Cortex of kidney (tissue), 1 donor: ENCODE measurements around the gene PLD6.
"Not testable (repeated sequence)": the region's sequence is repeated elsewhere in the genome, so short reads cannot be mapped to it uniquely, and the experiment has no call there.

ENCODE experiments used
- DNase-seq: peaks from one replicate; lab custom pipeline; 2025; lab: John Stamatoyannopoulos, UW

Gene PLD6

DNA sequence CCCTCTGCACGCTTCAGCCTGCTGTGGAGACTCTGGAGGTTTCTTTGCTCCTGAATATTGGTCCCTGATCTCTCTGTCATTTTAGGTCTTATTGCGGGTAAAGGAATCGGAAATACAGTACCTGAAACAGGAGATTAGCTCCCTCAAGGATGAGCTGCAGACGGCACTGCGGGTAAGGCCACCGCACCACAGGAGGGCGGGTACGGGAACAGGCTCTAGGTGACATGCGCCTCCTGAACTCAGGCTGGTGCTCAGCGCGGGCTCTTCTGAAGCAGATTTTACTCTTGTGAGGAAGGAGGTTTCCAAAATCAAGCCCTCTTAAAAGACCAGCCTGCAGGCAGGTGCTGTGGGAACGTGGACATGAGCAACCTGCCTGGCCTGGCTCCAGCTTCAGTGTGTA lies 29.8 kb downstream of the PLD6 start:
- no peak for DNase-seq

DNA sequence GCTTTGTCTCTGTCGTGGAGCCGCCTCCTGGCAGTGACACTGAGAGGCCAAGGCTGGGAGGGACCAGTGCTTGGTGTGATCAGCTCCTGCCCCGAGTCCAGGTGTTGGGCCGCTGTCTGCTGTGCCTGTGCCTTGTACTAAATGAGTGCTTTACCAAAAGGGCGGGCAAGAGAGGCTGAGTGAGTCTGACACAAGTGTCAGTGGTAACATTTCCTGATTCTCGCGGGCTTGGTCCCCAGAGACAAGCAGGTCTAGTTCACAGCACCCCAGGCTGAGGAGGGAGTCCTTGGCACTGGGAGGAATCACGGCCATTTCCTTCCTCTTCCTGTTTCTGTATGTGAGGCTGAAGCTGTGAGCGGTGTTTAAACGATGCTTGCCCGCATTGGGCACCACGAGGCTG lies 30.2 kb downstream of the PLD6 start:
- no peak for DNase-seq

DNA sequence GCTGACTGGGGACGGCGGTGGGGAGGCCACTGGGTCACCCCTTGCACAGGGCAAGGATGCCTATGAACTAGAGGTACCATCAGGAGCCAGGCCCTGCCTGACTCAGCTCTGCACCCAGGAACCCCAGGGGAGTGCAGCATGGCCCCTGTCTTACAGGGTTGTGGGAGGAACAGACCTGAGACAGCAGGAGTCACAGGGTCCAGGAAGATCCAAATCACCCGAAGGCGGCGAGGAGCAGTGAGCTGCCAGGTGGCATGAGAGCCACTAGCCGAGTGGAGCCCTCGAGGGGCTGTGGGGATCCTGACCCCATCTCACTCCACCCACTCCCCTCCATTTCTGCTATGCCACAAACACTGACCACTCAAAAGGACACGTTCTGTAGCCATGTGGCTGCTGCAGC lies 30.8 kb downstream of the PLD6 start:
- DNase-seq, result no peak

DNA sequence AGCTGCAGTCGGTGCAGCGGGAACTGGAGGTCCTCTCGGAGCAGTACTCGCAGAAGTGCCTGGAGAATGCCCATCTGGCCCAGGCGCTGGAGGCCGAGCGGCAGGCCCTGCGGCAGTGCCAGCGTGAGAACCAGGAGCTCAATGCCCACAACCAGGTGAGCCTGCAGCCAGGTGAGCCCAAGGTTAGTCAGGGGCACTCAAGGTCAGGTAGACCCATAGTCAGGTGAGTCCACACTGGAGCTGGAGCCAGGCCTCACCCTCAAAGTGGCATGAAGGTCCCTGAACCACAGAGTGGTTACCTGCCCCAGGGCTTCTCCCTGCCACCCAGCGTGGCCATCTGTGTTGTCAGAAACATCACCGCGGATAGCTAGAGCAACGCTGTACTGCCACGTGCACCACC lies 32.2 kb downstream of the PLD6 start:
- no peak for DNase-seq

DNA sequence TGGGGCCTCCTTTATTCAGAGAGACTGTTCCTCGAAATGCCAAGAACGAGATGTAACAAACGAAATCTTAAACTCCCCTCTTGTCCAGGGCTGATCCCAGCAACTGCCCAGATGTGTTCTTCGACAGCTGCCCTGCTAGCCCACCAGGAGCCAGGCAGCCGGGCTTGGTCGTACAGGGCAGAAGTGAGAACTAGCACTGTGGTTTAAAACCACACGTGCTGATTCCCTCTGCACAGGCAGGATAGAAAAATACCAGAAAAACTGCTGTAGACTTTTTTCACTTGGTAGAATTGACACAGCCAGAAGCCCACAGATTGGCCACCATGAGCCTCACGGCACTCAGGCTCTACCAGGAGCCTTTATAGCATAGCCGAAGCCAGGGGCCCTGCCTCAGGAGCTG lies 33.1 kb downstream of the PLD6 start:
- DNase-seq, result no peak

DNA sequence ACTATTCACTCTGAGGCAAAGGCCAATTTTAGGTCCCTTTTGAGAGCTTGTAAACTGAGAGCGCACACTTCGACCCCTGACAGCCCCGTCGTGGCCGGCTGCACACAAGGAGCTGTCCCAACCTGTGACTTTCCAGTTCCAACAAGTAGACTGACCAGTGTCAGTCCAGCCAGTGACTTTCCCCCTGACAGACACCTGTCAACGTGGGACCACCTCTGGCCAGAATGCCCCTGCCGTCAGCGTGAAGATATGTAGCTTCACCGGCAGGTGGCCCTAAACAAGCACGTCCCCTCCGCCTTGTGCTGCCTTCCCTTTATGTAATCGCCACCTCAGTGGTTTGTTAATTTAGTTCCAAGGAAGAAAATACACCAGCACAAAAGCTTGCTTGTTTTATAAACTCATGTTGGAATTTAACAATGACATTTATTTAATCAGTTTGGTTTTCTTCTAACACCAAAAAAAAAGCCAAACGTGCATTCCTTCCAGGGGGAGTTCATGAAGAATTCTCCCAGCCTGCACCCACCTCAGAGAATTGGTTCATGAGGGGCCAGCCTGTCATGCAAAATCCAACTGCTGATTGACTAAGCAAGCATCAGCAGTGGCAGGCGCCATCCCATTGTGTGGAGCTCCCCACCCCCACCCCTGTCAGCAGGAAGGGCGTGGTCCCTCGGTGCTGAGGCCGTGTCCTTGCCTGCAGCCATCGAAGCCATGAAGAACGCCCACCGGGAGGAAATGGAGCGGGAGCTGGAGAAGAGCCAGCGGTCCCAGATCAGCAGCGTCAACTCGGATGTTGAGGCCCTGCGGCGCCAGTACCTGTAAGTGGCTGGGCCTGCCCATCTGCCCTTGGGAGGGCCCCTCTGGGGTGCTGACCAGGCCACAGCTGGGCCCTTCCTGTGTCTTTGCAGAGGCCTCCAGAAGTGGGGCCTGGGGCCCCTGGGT lies 33.9 kb downstream of the PLD6 start:
- DNase-seq, result no peak

DNA sequence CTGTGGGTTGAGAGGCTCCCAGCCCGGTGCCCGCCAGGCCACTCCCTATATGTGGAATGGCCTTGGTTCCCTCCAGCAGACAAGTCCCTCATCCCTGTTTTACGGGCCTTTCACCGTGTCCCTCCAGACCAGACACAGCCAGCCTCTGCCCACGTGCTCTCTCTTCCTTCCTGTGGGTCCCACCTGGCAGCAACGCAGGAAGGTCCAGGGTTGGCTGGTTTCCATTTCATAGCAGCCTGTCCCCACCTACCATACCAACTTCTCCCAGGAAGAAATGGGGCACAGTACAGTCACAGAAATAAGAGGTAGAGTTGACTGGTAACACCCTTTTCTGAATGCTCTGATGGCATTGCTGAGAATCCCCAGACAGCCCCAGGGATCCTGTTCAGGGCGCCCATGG lies 34.9 kb downstream of the PLD6 start:
- DNase-seq, result no peak

DNA sequence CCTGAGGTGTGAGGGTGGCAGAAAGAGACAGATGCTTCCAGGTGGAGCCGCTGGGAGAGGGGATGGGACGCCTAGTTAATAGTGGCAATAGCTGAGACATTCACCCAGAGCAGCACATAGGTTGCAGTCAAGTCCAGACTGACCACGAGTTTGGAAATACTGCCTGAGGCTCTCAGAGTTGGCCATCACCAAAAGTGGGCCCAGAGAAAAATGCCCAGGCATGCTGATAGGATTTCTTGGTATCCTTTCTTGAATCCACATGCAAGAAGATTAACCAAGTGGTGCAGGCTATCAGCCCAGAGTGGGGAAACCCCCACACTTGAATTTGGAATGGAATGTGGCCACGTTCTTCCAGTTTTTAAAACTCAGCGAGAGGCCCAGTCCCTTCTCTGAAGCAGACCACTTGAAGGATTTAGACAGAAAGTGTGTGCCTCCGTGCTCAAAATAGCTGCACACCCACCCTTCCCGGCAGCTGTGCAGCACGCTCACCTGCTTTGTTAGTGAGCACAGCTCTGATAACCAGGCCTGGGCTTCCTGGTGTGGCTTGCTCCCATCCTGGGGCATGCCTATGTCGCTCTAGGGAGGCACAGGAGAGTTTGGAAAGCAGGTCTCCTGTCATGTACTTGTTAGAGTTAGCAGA lies 35.7 kb downstream of the PLD6 start:
- no peak for DNase-seq

DNA sequence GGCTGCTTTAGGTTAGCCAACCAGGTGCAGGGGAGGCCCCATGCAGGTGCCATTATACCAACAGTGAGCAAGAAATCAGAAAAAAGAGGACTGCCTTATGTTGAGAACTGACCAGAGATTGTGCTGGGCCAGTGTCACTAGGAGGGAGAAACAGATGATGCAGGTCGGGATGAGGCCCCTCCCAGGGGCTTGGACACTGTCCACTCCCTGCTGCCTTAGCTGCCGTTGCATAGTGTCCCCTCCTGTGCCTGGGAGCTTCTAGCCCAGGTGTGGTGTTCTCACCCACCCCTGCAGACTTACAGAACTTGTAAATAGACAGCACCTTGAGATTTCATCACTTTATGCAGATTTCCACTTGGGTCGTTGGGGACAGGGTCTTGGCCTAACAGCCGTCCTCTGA lies 36.7 kb downstream of the PLD6 start:
- no peak for DNase-seq

DNA sequence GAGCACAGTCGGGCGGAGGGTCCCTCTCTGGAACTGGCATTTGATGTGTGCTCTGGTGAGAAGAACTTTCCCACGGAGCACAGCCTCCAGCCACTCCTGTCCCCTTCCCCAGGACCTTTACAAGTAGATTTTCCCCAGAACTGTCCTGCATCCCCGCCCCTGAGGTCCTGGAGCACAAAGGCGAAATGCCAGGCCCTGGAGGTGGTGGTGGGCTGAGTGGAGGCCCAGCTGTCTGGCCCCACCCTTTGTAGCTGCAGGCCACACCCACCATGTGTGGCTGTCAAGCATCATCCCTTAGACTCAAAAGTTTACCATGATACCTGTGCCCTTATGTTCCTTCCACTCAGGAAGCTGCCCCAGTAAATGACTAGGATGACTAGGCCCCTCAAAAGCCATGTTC lies 37.7 kb downstream of the PLD6 start:
- no peak for DNase-seq

DNA sequence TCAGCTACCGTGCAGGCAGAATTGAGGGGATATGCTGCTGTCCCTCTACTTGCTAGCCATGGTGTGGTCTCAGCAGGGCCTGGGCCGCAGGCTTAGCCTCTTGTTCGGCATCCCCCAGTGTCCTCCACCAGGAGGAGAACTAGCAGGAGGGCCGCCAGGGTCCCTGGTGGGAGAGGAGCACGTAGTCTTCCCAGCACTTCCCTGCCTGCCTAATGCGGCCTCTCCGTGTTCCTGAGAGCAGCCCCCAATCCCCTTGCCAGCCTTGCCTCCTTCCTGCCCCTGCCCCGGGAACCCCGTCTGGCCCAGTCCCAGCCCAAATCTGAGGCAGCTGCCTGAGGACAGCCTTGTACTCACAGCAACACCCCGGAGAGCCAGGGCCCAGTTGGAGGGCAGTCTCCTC lies 38.1 kb downstream of the PLD6 start:
- no peak for DNase-seq

DNA sequence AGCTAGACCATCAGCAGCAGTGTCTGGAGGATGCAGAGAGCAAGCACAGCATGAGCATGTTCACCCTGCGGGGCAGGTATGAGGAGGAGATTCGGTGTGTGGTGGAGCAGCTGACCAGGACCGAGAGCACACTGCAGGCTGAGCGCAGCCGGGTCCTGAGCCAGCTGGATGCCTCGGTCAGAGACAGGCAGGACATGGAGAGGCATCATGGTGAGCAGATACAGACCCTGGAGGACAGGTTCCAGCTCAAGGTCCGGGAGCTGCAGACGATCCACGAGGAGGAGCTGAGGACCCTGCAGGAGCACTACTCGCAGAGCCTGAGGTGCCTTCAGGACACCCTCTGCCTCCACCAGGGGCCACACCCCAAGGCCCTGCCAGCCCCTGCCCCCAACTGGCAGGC lies 38.8 kb downstream of the PLD6 start:
- DNase-seq, result no peak

DNA sequence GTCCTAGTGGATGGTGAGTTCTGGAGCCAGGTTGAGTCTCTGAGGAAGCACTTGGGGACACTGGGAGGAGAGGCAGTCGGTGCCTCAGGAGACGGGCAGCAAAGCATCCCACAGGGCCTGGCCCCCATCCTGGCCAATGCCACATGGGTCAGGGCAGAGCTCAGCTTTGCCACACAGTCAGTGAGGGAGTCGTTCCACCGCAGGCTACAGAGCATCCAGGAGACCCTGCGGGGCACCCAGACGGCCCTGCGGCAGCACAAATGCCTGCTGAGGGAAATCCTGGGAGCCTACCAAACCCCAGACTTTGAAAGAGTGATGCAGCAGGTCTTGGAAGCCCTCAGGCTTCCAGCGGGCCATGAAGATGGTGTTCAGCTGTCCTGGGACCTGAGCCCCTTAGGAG lies 39.7 kb downstream of the PLD6 start:
- no peak for DNase-seq

DNA sequence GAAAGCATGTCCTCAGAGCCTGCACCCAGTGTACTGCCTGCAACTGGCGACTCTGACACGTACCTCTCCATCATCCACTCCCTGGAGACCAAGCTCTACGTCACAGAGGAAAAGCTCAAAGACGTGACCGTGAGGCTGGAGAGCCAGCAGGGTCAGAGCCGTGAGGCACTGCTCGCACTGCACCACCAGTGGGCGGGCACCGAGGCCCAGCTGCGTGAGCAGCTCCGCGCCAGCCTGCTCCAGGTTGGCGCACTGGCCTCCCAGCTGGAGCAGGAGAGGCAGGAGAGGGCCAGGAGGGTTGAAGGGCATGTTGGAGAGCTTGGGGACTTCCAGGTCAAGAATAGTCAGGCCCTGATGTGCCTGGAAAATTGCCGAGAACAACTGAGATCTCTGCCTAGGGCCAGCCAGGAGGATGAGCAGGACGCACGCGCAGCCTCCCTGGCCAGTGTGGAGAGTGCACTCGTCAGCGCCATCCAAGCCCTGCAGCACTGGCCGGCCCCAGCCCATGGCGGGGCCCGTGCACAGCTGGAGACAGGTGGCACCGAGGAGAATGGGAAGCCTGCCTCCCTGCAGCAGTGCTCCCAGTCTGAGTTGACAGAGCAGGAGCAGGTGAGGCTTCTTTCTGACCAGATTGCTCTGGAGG lies 40.3 kb downstream of the PLD6 start:
- no peak for DNase-seq

DNA sequence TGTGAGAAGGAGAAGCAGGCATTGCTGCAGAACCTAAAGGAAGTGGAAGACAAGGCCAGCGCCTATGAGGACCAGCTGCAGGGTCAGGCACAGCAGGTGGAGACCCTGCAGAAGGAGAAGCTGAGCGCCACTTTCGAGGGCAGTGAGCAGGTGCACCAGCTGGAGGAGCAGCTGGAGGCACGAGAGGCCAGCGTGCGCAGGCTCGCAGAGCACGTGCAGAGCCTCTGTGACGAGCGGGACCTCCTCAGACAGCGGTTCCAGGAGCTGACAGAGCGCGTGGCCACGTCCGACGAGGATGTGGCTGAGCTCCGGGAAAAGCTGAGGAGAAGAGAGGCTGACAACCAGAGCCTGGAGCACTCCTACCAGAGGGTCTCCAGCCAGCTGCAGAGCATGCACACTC lies 41.5 kb downstream of the PLD6 start:
- no peak for DNase-seq

DNA sequence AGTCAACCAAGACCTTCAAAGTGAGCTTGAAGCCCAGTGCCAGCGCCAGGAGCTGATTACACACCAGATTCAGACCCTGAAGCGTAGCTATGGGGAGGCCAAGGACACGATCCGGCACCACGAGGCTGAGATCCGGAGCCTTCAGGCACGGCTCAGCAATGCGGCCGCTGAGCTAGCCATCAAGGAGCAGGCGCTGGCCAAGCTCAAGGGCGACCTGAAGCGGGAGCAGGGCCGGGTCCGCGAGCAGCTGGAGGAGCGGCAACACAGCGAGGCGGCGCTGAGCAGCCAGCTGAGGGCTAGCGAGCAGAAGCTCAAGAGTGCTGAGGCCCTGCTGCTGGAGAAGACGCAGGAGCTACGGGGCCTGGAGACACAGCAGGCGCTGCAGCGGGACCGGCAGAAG lies 42.0 kb downstream of the PLD6 start:
- no peak for DNase-seq

DNA sequence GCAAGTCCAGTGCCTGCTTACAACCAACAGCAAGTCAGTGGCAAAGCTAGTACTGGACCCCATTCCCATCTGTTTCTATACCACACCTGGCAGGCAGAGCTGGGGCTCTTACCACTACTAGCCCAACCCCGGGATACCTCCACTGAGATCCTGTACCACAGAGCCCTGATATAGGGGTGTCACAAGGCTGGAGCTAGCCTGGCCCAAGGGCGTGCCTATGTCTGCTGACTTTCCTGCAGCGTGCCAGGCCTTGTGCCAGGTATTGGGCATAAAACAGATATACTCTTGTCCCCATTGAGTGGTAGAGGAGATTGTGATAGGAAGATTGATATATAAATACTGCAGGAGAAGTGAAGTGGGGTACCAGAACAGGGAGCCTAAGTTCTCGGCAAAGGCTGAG lies 44.4 kb downstream of the PLD6 start:
- DNase-seq, result no peak

DNA sequence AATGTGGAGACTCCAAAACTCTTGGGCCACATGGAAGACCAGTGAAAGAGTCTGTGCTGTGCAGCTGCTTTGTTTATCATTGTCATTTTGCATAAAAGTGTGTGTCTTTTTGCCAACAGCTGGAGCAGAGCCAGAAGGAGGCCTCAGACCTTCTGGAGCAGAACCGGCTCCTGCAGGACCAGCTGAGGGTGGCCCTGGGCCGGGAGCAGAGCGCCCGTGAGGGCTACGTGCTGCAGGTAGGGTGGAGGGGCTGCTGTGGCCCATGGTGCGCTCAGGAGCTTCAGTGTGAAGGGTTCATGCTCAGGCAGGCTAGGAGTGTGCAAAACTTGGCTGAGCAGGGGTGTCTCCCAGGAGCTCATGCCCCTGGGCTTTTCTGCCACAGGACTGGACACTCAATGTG lies 45.0 kb downstream of the PLD6 start:
- no peak for DNase-seq

DNA sequence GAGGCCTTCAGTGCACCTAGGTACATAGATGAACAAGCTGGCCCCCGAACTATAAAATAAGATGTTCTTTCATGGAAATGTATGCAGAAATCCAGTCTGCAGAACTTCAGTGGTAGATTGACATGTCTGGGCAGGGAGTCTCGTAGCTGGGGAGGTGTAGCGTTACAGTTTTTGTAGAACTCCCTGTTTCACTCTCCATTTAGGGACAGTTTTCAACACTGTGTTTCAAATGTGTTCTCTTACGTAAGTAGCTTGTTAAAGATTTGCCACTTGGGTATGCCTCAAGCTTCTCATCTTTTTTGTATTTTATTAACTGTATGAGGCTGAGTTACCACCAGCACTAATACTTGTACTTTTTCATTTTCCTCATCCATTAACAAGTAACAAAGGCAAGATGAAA lies 46.6 kb downstream of the PLD6 start:
- no peak for DNase-seq

DNA sequence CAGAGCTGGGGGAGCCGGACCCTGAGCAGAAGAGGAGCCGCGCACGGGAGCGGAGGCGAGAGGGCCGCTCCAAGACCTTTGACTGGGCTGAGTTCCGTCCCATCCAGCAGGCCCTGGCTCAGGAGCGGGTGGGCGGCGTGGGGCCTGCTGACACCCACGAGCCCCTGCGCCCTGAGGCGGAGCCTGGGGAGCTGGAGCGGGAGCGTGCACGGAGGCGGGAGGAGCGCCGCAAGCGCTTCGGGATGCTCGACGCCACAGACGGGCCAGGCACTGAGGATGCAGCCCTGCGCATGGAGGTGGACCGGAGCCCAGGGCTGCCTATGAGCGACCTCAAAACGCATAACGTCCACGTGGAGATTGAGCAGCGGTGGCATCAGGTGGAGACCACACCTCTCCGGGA lies 47.6 kb downstream of the PLD6 start:
- not testable (repeated sequence) for DNase-seq

DNA sequence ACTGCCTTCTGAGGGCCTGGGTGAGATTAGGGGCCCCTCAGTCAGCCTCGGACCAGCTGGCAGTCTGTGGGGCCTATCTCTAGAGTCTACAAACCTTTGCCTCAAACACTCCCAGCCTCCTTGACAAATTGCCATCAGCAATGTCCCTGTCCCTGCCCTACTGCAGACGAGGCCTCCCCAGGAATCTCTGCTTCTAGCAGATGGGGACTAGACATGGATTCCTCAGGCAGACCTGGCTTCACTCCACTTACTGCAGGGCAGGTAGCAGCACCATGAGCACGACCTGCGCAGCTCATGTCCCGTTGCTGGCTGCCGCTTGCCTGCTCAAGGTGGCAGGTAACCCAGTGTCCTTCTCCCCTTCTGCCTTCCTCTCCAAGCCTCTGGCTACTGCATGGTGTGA lies 49.1 kb downstream of the PLD6 start:
- DNase-seq, result no peak

DNA sequence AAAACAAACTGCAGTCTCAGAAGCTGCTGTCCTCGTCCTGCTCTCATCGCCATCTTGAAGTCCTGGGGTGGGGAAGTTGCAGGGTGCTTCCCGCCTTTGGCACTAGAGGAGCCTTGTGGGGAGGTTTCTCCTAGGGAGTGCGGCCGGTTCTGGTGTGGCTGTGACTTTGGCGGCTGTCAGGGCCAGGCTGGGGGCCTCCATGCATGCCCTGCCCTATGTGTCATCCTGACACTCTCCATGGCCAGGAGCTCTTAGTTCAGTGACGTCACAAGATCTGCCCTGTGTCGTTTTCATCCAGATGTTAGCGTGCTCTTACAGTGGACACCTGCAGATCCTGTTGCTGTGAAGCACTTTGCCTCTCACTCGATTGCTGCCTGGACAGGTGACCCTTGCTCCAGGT lies 49.6 kb downstream of the PLD6 start:
- DNase-seq, result no peak

DNA sequence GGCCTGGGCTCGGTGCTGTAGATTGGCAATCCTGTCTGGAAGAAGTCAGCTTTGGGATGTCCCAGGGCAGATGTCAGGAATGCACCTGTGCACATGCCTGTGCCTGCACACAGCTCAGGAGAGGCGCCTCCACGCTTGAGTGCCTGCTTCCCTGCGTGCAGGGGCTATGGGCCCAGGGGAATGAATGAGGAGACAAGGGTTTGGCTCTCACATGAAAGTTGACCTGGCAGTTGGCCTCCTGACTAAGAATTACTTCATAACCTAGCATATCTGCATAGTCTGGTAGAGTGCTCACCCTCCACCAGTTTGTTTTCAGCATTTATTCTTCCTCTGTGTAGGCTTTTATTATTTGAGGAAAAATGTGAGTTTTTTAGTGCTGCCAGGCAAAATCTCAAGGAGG lies 50.0 kb downstream of the PLD6 start:
- no peak for DNase-seq
